ENCODE results near the gene SEMA4F.

DNA sequence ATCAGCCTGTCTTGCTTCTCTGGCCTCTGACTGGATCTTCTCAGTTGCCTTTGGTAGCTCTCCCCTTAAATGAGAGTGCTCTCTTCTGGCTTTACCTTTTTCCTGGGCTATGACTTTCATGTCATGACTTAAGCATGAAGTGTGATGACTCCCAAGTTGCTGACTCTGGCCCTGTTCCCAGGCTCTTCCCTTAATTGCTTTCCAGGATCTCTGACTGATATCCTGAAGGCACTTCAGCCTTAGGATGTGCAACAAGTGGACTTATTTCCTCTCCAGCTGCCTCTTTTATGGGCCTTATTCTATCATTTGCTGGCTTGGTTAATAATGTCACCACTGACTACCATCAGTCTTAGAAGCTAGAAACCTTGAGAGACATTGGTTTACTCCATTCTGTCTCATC, 17.4 kb downstream of the SEMA4F start:
- TF ChIP-seq, protein P1, sequence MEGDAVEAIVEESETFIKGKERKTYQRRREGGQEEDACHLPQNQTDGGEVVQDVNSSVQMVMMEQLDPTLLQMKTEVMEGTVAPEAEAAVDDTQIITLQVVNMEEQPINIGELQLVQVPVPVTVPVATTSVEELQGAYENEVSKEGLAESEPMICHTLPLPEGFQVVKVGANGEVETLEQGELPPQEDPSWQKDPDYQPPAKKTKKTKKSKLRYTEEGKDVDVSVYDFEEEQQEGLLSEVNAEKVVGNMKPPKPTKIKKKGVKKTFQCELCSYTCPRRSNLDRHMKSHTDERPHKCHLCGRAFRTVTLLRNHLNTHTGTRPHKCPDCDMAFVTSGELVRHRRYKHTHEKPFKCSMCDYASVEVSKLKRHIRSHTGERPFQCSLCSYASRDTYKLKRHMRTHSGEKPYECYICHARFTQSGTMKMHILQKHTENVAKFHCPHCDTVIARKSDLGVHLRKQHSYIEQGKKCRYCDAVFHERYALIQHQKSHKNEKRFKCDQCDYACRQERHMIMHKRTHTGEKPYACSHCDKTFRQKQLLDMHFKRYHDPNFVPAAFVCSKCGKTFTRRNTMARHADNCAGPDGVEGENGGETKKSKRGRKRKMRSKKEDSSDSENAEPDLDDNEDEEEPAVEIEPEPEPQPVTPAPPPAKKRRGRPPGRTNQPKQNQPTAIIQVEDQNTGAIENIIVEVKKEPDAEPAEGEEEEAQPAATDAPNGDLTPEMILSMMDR (IDR thresholded peaks at IDR 0.05; ENCODE audit: low read depth, low read length) = no peak
- no peak for TF ChIP-seq POLR2A (IDR thresholded peaks at IDR 0.05; ENCODE audit: extremely low read depth, insufficient read length)
- no peak for TF ChIP-seq MYC (IDR thresholded peaks at IDR 0.05; ENCODE audit: low read depth, low read length)
